ENCODE measurements around the gene DHRS4L2.
"Not testable (repeated sequence)": the region's sequence is repeated elsewhere in the genome, so short reads cannot be mapped to it uniquely, and the experiment has no call there.

The DHRS4L2 gene

GRCh38 chr14:23988607-23989363, at the start of gene DHRS4L2:
Gene DHRS4L2 (plus strand): TSS chr14:23988929. CDS start chr14:23988948, 19 bp downstream.
- peak; percentile 14 to 31 for DNase-seq

GRCh38 chr14:23939607-23940326, 49.0 kb upstream of the DHRS4L2 start:
- DNase-seq: no peak

GRCh38 chr14:23941230-23941629, 47.5 kb upstream of the DHRS4L2 start:
- no peak for DNase-seq

- DNase-seq: no peak
Measured at GRCh38 chr14:23941669-23942068, 47.1 kb upstream of the DHRS4L2 start.

- no peak for DNase-seq
Measured at GRCh38 chr14:23942587-23942986, 46.1 kb upstream of the DHRS4L2 start.

GRCh38 chr14:23949069-23949468, 39.7 kb upstream of the DHRS4L2 start:
- not testable (repeated sequence) for DNase-seq

GRCh38 chr14:23950411-23951135, 38.2 kb upstream of the DHRS4L2 start:
- DNase-seq: no peak

GRCh38 chr14:23951136-23951466, 37.6 kb upstream of the DHRS4L2 start:
- not testable (repeated sequence) for DNase-seq

GRCh38 chr14:23951590-23952201, 37.0 kb upstream of the DHRS4L2 start:
- DNase-seq: no peak

GRCh38 chr14:23953116-23953463, 35.6 kb upstream of the DHRS4L2 start:
- DNase-seq: not testable (repeated sequence)

- peak; percentile 66 to 73 for DNase-seq
Measured at GRCh38 chr14:23953464-23954278, 35.1 kb upstream of the DHRS4L2 start, which contains the start of gene DHRS4. Gene DHRS4 (plus strand): TSS chr14:23953770. CDS start chr14:23953789, 19 bp downstream.

GRCh38 chr14:23954279-23954614, 34.5 kb upstream of the DHRS4L2 start:
- not testable (repeated sequence) for DNase-seq

GRCh38 chr14:23954965-23955364, 33.8 kb upstream of the DHRS4L2 start:
- DNase-seq: peak; percentile 26 to 36

GRCh38 chr14:23955811-23956210, 32.9 kb upstream of the DHRS4L2 start:
- DNase-seq: not testable (repeated sequence)

- not testable (repeated sequence) for DNase-seq
Measured at GRCh38 chr14:23957913-23958569, 30.7 kb upstream of the DHRS4L2 start.

- DNase-seq: not testable (repeated sequence)
Measured at GRCh38 chr14:23960899-23961298, 27.8 kb upstream of the DHRS4L2 start.

- DNase-seq: not testable (repeated sequence)
Measured at GRCh38 chr14:23961704-23962103, 27.0 kb upstream of the DHRS4L2 start.

- DNase-seq: not testable (repeated sequence)
Measured at GRCh38 chr14:23969130-23969480, 19.6 kb upstream of the DHRS4L2 start.

GRCh38 chr14:23969481-23970282, 19.0 kb upstream of the DHRS4L2 start:
- peak in 1 of 2 experiments; percentile 2 for DNase-seq

GRCh38 chr14:23970283-23970659, 18.5 kb upstream of the DHRS4L2 start:
- DNase-seq: not testable (repeated sequence)

- not testable (repeated sequence) for DNase-seq
Measured at GRCh38 chr14:23973178-23973577, 15.6 kb upstream of the DHRS4L2 start.
